ENCODE data around the gene DHCR7.

DHCR7 gene

DNA sequence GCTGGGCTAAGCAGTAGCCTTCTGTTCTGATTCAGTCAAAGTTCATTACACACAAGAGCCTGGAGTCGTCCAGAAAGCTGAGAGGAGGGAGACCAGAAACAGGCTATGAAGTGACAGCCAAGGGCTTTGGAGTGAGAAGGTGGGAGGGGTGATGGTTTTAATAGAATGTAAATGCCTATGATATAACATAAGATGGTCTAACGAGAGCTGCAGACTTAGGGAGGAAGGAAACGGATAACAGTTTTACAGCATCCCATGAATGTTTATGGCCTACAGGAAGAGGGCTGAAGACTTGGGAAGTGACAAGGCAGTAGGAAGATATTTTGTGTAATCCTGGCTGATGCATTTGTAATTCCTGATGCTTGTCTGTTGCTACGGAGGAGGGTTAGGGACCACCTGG lies 62.0 kb downstream of the DHCR7 start:
- H3K36me3 ChIP-seq (ENCODE audit: control insufficient read depth, low read depth, low read length): no peaks in the 10 kb centered on the region
- no peaks in the 10 kb centered on the region for H3K9me3 ChIP-seq (ENCODE audit: control insufficient read depth, low read depth, low read length)
- no peaks in the 10 kb centered on the region for H3K27me3 ChIP-seq (ENCODE audit: control insufficient read depth, insufficient read depth, low read length)
- H3K4me1 ChIP-seq (ENCODE audit: control insufficient read depth, low read depth, low read length): no peaks in the 10 kb centered on the region
- no peak overlapping the region for H3K27ac ChIP-seq (ENCODE audit: low read length)
- no peak overlapping the region for H3K4me3 ChIP-seq (ENCODE audit: low read length)
- H3K9ac ChIP-seq (ENCODE audit: low read length): no peak overlapping the region

DNA sequence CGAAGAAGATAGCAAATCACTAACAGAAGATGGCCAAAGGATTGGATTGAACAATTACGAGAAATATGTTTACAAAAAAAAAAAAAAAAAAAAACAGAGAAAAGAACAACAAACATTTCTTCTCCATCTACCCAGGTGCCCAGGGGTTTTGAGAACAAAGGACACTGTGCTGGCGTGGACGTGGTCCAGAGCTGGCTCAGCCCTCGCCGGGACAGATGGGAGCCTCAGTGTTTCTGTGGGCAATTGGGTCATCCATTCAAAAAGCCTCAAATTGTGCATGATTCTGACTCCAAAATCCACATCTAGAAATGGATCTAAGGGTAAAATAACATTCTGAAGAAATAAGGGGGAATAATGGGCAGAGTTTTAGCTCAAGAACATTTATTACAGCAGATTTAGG lies 63.1 kb downstream of the DHCR7 start:
- Histone ChIP-seq H3K27me3 (ENCODE audit: control insufficient read depth, insufficient read depth, low read length) (no peaks in the 10 kb centered on the region), H3K4me3 (ENCODE audit: low read length) (no peak overlapping the region), H3K9me3 (ENCODE audit: control insufficient read depth, low read depth, low read length) (no peaks in the 10 kb centered on the region), H3K4me1 (ENCODE audit: control insufficient read depth, low read depth, low read length) (no peaks in the 10 kb centered on the region), H3K9ac (ENCODE audit: low read length) (no peak overlapping the region), H3K27ac (ENCODE audit: low read length) (no peak overlapping the region), H3K36me3 (ENCODE audit: control insufficient read depth, low read depth, low read length) (no peaks in the 10 kb centered on the region)

DNA sequence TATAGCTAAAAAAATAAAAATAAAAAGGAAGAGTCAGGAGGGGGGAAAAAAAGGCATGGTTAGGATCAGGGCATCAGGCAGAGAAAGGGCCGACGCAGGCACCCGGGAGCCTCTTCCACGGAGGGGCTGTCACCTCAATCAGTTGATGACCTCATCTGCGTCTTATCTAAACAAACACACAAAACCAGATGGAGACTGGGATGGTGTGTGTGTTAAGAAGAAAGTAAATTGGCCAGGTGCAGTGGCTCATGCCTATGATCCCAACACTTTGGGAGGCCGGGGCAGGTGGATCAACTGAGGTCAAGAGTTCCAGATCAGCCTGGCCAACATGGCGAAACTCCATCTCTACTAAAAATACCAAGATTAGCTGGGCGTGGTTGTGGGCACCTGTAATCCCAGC lies 63.6 kb downstream of the DHCR7 start:
- H3K9ac ChIP-seq (ENCODE audit: low read length): no peak overlapping the region
- no peaks in the 10 kb centered on the region for H3K4me1 ChIP-seq (ENCODE audit: control insufficient read depth, low read depth, low read length)
- no peak overlapping the region for H3K27ac ChIP-seq (ENCODE audit: low read length)
- no peaks in the 10 kb centered on the region for H3K9me3 ChIP-seq (ENCODE audit: control insufficient read depth, low read depth, low read length)
- H3K36me3 ChIP-seq (ENCODE audit: control insufficient read depth, low read depth, low read length): no peaks in the 10 kb centered on the region
- no peak overlapping the region for H3K4me3 ChIP-seq (ENCODE audit: low read length)
- H3K27me3 ChIP-seq (ENCODE audit: control insufficient read depth, insufficient read depth, low read length): no peaks in the 10 kb centered on the region
